HEK293T (cell line): ENCODE measurements around the gene GFPT1.

ENCODE experiments used
- CTCF ChIA-PET: fragments of 350-600 bp; formaldehyde crosslinking; extraction: SDS; loops from one replicate; lab custom pipeline; 2021; ENCODE audit warnings: antibody characterized with exemption, inconsistent platforms; lab: Yijun Ruan, JAX
- POLR2A ChIA-PET: fragments of 350-600 bp; formaldehyde crosslinking; extraction: SDS; loops from one replicate; lab custom pipeline; 2020; ENCODE audit warnings: antibody characterized with exemption, inconsistent platforms; lab: Yijun Ruan, JAX
- DNase-seq: peaks from one replicate; pipeline ENCODE4 v3.0.0; 2012; ENCODE audit warnings: mixed read lengths; ENCODE audit errors: extremely low spot score
- ARNT ChIP-seq: fragments of 450-650 bp; IDR thresholded peaks from 2 replicates; pipeline ENCODE4 v1.6.1; 2017; ENCODE audit warnings: mild to moderate bottlenecking
- BHLHE40 ChIP-seq: fragments of 450-650 bp; IDR thresholded peaks from 2 replicates; pipeline ENCODE4 v1.6.1; 2016; ENCODE audit warnings: mild to moderate bottlenecking, moderate library complexity, borderline replicate concordance
- CTBP1 ChIP-seq: fragments of 450-650 bp; IDR thresholded peaks from 2 replicates; pipeline ENCODE4 v1.6.1; 2016; ENCODE audit warnings: borderline replicate concordance
- ELF4 ChIP-seq: fragments of 450-650 bp; IDR thresholded peaks from 2 replicates; pipeline ENCODE4 v1.6.1; 2017; ENCODE audit warnings: antibody characterized with exemption
- FOXA1 ChIP-seq: fragments of 450-650 bp; IDR thresholded peaks from 2 replicates; pipeline ENCODE4 v1.6.1; 2016; ENCODE audit warnings: mild to moderate bottlenecking
- FOXK2 ChIP-seq: fragments of 450-650 bp; IDR thresholded peaks from 2 replicates; pipeline ENCODE4 v1.6.1; 2016; ENCODE audit warnings: mild to moderate bottlenecking
- FOXM1 ChIP-seq: fragments of 450-650 bp; IDR thresholded peaks from 2 replicates; pipeline ENCODE4 v1.6.1; 2017; ENCODE audit warnings: mild to moderate bottlenecking, borderline replicate concordance
- HDGF ChIP-seq: fragments of 450-650 bp; IDR thresholded peaks from 2 replicates; pipeline ENCODE4 v1.6.1; 2017; ENCODE audit warnings: antibody characterized with exemption, borderline replicate concordance
- L3MBTL2 ChIP-seq: fragments of 450-650 bp; conservative IDR thresholded peaks from 2 replicates; pipeline ENCODE4 v1.6.1; 2016; ENCODE audit warnings: mild to moderate bottlenecking
- LEF1 ChIP-seq: fragments of 450-650 bp; IDR thresholded peaks from 2 replicates; pipeline ENCODE4 v1.6.1; 2017; ENCODE audit warnings: mild to moderate bottlenecking, borderline replicate concordance
- NFRKB ChIP-seq: fragments of 450-650 bp; IDR thresholded peaks from 2 replicates; pipeline ENCODE4 v1.6.1; 2016; ENCODE audit warnings: mild to moderate bottlenecking, moderate library complexity
- SP1 ChIP-seq: fragments of 450-650 bp; IDR thresholded peaks from 2 replicates; pipeline ENCODE4 v1.6.1; 2017
- SUZ12 ChIP-seq: fragments of 450-650 bp; IDR thresholded peaks from 2 replicates; pipeline ENCODE4 v1.6.1; 2016; ENCODE audit warnings: mild to moderate bottlenecking
- TARDBP ChIP-seq: fragments of 450-650 bp; IDR thresholded peaks from 2 replicates; pipeline ENCODE4 v1.6.1; 2016
- ZNF384 ChIP-seq: fragments of 450-650 bp; IDR thresholded peaks from 2 replicates; pipeline ENCODE4 v1.6.1; 2016
- TF ChIP-seq, protein P1 (sequence below): fragments of 450-650 bp; IDR thresholded peaks from 2 replicates; pipeline ENCODE4 v1.6.1; 2016

Gene GFPT1

GRCh38 chr2:69340101-69340775 is 46.8 kb downstream of the GFPT1 start:
- TF ChIP-seq SUZ12 (no peak), CTBP1 (no peak), LEF1 (no peak), FOXK2 (no peak), ARNT (no peak), HDGF (no peak), TARDBP (no peak), SP1 (no peak), ZNF384 (no peak), BHLHE40 (no peak), FOXM1 (no peak), ELF4 (no peak), NFRKB (no peak), FOXA1 (no peak), L3MBTL2 (no peak)
- TF ChIP-seq, protein P1, sequence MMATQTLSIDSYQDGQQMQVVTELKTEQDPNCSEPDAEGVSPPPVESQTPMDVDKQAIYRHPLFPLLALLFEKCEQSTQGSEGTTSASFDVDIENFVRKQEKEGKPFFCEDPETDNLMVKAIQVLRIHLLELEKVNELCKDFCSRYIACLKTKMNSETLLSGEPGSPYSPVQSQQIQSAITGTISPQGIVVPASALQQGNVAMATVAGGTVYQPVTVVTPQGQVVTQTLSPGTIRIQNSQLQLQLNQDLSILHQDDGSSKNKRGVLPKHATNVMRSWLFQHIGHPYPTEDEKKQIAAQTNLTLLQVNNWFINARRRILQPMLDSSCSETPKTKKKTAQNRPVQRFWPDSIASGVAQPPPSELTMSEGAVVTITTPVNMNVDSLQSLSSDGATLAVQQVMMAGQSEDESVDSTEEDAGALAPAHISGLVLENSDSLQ, result no peak
- CTCF ChIA-PET, result no interaction called here
- POLR2A ChIA-PET, result no interaction called here
- no peak for DNase-seq

GRCh38 chr2:69335311-69335710 is 51.7 kb downstream of the GFPT1 start:
- POLR2A ChIA-PET, result no interaction called here
- TF ChIP-seq L3MBTL2 (no peak), HDGF (no peak), SP1 (no peak), CTBP1 (no peak), FOXM1 (no peak), NFRKB (no peak), FOXK2 (no peak)
- TF ChIP-seq, protein P1, result no peak
- no peak for DNase-seq
- CTCF ChIA-PET, result no interaction called here

GRCh38 chr2:69333352-69333751 is 53.7 kb downstream of the GFPT1 start:
- CTCF ChIA-PET, result no interaction called here
- POLR2A ChIA-PET, result no interaction called here
- no peak for TF ChIP-seq FOXK2
- TF ChIP-seq CTBP1, result no peak
- TF ChIP-seq ARNT, result no peak
- no peak for TF ChIP-seq SUZ12
- DNase-seq, result no peak

- TF ChIP-seq, protein P1, result no peak
- TF ChIP-seq CTBP1 (no peak), HDGF (no peak), ZNF384 (no peak), L3MBTL2 (no peak)
Measured at GRCh38 chr2:69330781-69331180, 56.2 kb downstream of the GFPT1 start.

GRCh38 chr2:69322631-69323030 is 64.4 kb downstream of the GFPT1 start:
- TF ChIP-seq NFRKB, result no peak
- TF ChIP-seq, protein P1, result peak; percentile 76
- ChIA-PET CTCF (no interaction called here), POLR2A (no interaction called here)
- DNase-seq, result no peak

More at GRCh38 chr2:69330781-69331180, 56.2 kb downstream of the GFPT1 start:
- ChIA-PET CTCF (no interaction called here), POLR2A (no interaction called here)
- DNase-seq, result no peak

GRCh38 chr2:69316550-69316949 is 70.5 kb downstream of the GFPT1 start:
- CTCF ChIA-PET, result no interaction called here
- TF ChIP-seq ELF4 (no peak), CTBP1 (no peak), LEF1 (no peak), SUZ12 (no peak), BHLHE40 (no peak), TARDBP (no peak), ZNF384 (no peak), NFRKB (no peak), FOXK2 (no peak), SP1 (no peak), ARNT (no peak), L3MBTL2 (no peak), HDGF (no peak), FOXA1 (no peak), FOXM1 (no peak)
- TF ChIP-seq, protein P1, result no peak
- POLR2A ChIA-PET, result no interaction called here
- no peak for DNase-seq
